Epithelial cell of proximal tubule (primary cell): ENCODE results near the gene SKAP2. TPM values are rescaled to one million over a fixed set of nuclear protein-coding genes. Genes with fewer than 3 reads are reported as not detected.

Source experiments
- DNase-seq: peaks from one replicate; pipeline ENCODE4 v3.0.0-alpha.2; 2011; ENCODE audit warnings: low read depth
- H3K4me3 ChIP-seq: 2 replicates; pipeline ENCODE4 v1.5.1; 2011; ENCODE audit warnings: low read depth, mild to moderate bottlenecking, low read length
- CTCF ChIP-seq: conservative IDR thresholded peaks from 2 replicates; pipeline ENCODE4 v1.5.1; 2012; ENCODE audit warnings: low read depth, mild to moderate bottlenecking, low read length
- total RNA-seq: library from RNA; depleted of rRNA; stranded (reverse); fragments of >200 nt; gene quantifications from 2 replicates; pipeline ENCODE4 v1.2.3, GENCODE V29; 2015

SKAP2 gene
- total RNA-seq, 1 donor from 2014 or later: 31.5 TPM

- DNase-seq: no peak
- TF ChIP-seq CTCF: no peak
- no peak overlapping the region for H3K4me3 ChIP-seq
Observed at GRCh38 chr7:26685606-26686005, 178.8 kb downstream of the SKAP2 start.

- no peak overlapping the region for H3K4me3 ChIP-seq
- TF ChIP-seq CTCF: no peak
- DNase-seq: no peak
Observed at GRCh38 chr7:26684447-26684846, 179.9 kb downstream of the SKAP2 start.

GRCh38 chr7:26683277-26683676, 181.1 kb downstream of the SKAP2 start:
- DNase-seq: no peak
- TF ChIP-seq CTCF: no peak
- H3K4me3 ChIP-seq: no peak overlapping the region

GRCh38 chr7:26681819-26682418, 182.5 kb downstream of the SKAP2 start:
- peak; percentile 87 for TF ChIP-seq CTCF
- DNase-seq: no peak
- H3K4me3 ChIP-seq: no peak overlapping the region

GRCh38 chr7:26680587-26680986, 183.8 kb downstream of the SKAP2 start:
- no peak overlapping the region for H3K4me3 ChIP-seq
- TF ChIP-seq CTCF: no peak
- no peak for DNase-seq

GRCh38 chr7:26675143-26675887, 189.1 kb downstream of the SKAP2 start:
- TF ChIP-seq CTCF: no peak
- H3K4me3 ChIP-seq: no peak overlapping the region
- no peak for DNase-seq

- H3K4me3 ChIP-seq: no peak overlapping the region
- TF ChIP-seq CTCF: no peak
- DNase-seq: no peak
Observed at GRCh38 chr7:26673858-26674257, 190.5 kb downstream of the SKAP2 start.
